HepG2 (cell line): ENCODE data around the gene HELLS. TPM values are rescaled to one million over a fixed set of nuclear protein-coding genes. Genes with fewer than 3 reads are reported as not detected.

ENCODE experiments used
- KDM1A ChIP-seq: IDR thresholded peaks from 2 replicates; pipeline ENCODE4 v1.6.1; 2016; ENCODE audit warnings: missing compliant biosample characterization
- MZF1 ChIP-seq: sonication (generic); formaldehyde crosslinking; IDR thresholded peaks from 2 replicates; pipeline ENCODE4 v1.8.1; 2023; ENCODE audit warnings: mild to moderate bottlenecking, missing genetic modification reagents, borderline replicate concordance
- TFDP1 ChIP-seq: IDR thresholded peaks from 2 replicates; pipeline ENCODE4 v1.6.1; 2016; ENCODE audit warnings: missing compliant biosample characterization, missing genetic modification reagents, borderline replicate concordance
- ZNF382 ChIP-seq: sonication (generic); formaldehyde crosslinking; IDR thresholded peaks from 2 replicates; pipeline ENCODE4 v1.5.0; 2020; ENCODE audit warnings: missing genetic modification reagents, mild to moderate bottlenecking, borderline replicate concordance
- ZNF7 ChIP-seq: IDR thresholded peaks from 2 replicates; pipeline ENCODE4 v1.6.1; 2016; ENCODE audit warnings: missing biosample characterization, missing genetic modification reagents
- polyA plus RNA-seq, 8 experiments: library from polyadenylated mRNA; depleted of rRNA in 3 of 8; stranded (reverse) in 7 of 8; unstranded in 1 of 8; fragments of >200 nt; fragmentation: Illumina TruSeq in 4 of 8; extraction: Trizol in 4 of 8; gene quantifications; 2 replicates each; pipeline versions ENCODE4 v1.2.1 to v1.2.3, GENCODE V29; 2011 to 2016; ENCODE audit warnings: low read depth in 4 of 8, missing spikeins in 1 of 8, mixed read lengths in 1 of 8; ENCODE audit not compliant: insufficient read depth in 1 of 8
- total RNA-seq, 5 experiments: library from RNA; depleted of rRNA; stranded (reverse); fragments of >200 nt; fragmentation: Illumina TruSeq; extraction: Trizol; gene quantifications; 2 replicates each; pipeline ENCODE4 v1.2.3, GENCODE V29; 2016; ENCODE audit warnings: low read depth in 1 of 5
- TF ChIP-seq, protein P1 (sequence below): IDR thresholded peaks from 2 replicates; pipeline ENCODE4 v1.6.1; 2012; ENCODE audit warnings: low read length, improper control_type of control experiment
- TF ChIP-seq, protein P2 (sequence below): sonication (generic); formaldehyde crosslinking; conservative IDR thresholded peaks from 2 replicates; pipeline ENCODE4 v1.4.0; 2020; ENCODE audit warnings: missing genetic modification reagents

The HELLS gene
- total and polyA plus RNA-seq, 2 of the 13 experiments (the other 11 are each of a cell fraction or from before 2014, with no cell fraction given) = 22.6 to 84.6 TPM

GRCh38 chr10:94546049-94546900 lies 687 bp downstream of the HELLS start (continued):
- TF ChIP-seq, protein P1, sequence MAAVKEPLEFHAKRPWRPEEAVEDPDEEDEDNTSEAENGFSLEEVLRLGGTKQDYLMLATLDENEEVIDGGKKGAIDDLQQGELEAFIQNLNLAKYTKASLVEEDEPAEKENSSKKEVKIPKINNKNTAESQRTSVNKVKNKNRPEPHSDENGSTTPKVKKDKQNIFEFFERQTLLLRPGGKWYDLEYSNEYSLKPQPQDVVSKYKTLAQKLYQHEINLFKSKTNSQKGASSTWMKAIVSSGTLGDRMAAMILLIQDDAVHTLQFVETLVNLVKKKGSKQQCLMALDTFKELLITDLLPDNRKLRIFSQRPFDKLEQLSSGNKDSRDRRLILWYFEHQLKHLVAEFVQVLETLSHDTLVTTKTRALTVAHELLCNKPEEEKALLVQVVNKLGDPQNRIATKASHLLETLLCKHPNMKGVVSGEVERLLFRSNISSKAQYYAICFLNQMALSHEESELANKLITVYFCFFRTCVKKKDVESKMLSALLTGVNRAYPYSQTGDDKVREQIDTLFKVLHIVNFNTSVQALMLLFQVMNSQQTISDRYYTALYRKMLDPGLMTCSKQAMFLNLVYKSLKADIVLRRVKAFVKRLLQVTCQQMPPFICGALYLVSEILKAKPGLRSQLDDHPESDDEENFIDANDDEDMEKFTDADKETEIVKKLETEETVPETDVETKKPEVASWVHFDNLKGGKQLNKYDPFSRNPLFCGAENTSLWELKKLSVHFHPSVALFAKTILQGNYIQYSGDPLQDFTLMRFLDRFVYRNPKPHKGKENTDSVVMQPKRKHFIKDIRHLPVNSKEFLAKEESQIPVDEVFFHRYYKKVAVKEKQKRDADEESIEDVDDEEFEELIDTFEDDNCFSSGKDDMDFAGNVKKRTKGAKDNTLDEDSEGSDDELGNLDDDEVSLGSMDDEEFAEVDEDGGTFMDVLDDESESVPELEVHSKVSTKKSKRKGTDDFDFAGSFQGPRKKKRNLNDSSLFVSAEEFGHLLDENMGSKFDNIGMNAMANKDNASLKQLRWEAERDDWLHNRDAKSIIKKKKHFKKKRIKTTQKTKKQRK = no peak
- TF ChIP-seq ZNF382 (CRISPR knock-in tag) (no peak), TFDP1 (CRISPR knock-in tag) (no peak), ZNF7 (CRISPR knock-in tag) (no peak), KDM1A (no peak), MZF1 (CRISPR knock-in tag) (no peak)
- TF ChIP-seq, protein P2, sequence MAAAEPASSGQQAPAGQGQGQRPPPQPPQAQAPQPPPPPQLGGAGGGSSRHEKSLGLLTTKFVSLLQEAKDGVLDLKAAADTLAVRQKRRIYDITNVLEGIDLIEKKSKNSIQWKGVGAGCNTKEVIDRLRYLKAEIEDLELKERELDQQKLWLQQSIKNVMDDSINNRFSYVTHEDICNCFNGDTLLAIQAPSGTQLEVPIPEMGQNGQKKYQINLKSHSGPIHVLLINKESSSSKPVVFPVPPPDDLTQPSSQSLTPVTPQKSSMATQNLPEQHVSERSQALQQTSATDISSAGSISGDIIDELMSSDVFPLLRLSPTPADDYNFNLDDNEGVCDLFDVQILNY (CRISPR knock-in tag) = no peak
- TF ChIP-seq, all 625 proteins: peak for 12
